Panc1 (cell line): Measurements from ENCODE around the gene RPN2. TPM values are rescaled to one million over a fixed set of nuclear protein-coding genes. Genes with fewer than 3 reads are reported as not detected.
A peak's percentile ranks its signal among the peaks of the same experiment; 100 is the strongest.

Source experiments
- ATAC-seq: fragments of 200-7000 bp; cut with Tn5 transposase; 2 replicates; pipeline ENCODE4 v1.9.1; 2020; ENCODE audit warnings: mild to moderate bottlenecking, moderate library complexity
- BruUV-seq: library from RNA; stranded (reverse); fragments of 400-500 nt; replicated peaks from 2 replicates; lab custom pipeline; 2021; lab: Mats Ljungman, UMichigan
- CTCF ChIA-PET: fragments of 300-600 bp; sonication (Branson Sonifier 250); formaldehyde crosslinking; loops from one replicate; lab custom pipeline; 2022; ENCODE audit warnings: antibody characterized with exemption; lab: Charles Lee
- POLR2A ChIA-PET: fragments of 300-600 bp; sonication (Branson Sonifier 250); formaldehyde crosslinking; loops from one replicate; lab custom pipeline; 2022; ENCODE audit warnings: antibody characterized with exemption; lab: Charles Lee
- DNase-seq: peaks from one replicate; pipeline ENCODE4 v3.0.0-alpha.2; 2010; ENCODE audit warnings: low read depth, low spot score
- H3K27ac ChIP-seq: 2 replicates; pipeline ENCODE4 v1.5.1; 2011; ENCODE audit warnings: mild to moderate bottlenecking, low read length, inconsistent platforms
- H3K27me3 ChIP-seq: fragments of 200-500 bp; sonication (Bioruptor generic); 2 replicates; pipeline ENCODE4 v1.6.0; 2014; ENCODE audit warnings: low read length, inconsistent platforms; ENCODE audit not compliant: control insufficient read depth, insufficient read depth
- H3K36me3 ChIP-seq: fragments of 200-500 bp; sonication (Bioruptor generic); 2 replicates; pipeline ENCODE4 v1.5.1; 2014; ENCODE audit warnings: inconsistent platforms, mild to moderate bottlenecking, low read length, moderate library complexity; ENCODE audit not compliant: control insufficient read depth, insufficient read depth
- H3K4me1 ChIP-seq: 2 replicates; pipeline ENCODE4 v1.5.1; 2011; ENCODE audit warnings: inconsistent platforms, mild to moderate bottlenecking, low read length, moderate library complexity; ENCODE audit not compliant: control insufficient read depth, insufficient read depth
- H3K4me3 ChIP-seq, 2 experiments: 2 replicates each; pipeline ENCODE4 v1.5.1; 2011 to 2012; ENCODE audit warnings: low read depth in 2 of 2, low read length in 2 of 2, mild to moderate bottlenecking in 2 of 2, inconsistent platforms in 1 of 2, moderate library complexity in 1 of 2
- H3K9me3 ChIP-seq: fragments of 200-500 bp; sonication (Bioruptor generic); 2 replicates; pipeline ENCODE4 v1.5.1; 2014; ENCODE audit warnings: low read depth, mild to moderate bottlenecking, inconsistent platforms, low read length, moderate library complexity; ENCODE audit not compliant: control insufficient read depth, insufficient read depth
- POLR2AphosphoS5 ChIP-seq: IDR thresholded peaks from 2 replicates; pipeline ENCODE4 v1.6.1; 2012; ENCODE audit warnings: mild to moderate bottlenecking, low read depth, low read length, moderate library complexity
- SIN3A ChIP-seq: IDR thresholded peaks from 2 replicates; pipeline ENCODE4 v1.6.1; 2012; ENCODE audit warnings: low read depth, mild to moderate bottlenecking, low read length, moderate library complexity, borderline replicate concordance; ENCODE audit not compliant: insufficient read depth
- TCF7L2 ChIP-seq: IDR thresholded peaks from 2 replicates; pipeline ENCODE4 v1.6.1; 2011; ENCODE audit warnings: mild to moderate bottlenecking, low read depth, low read length, inconsistent platforms
- in situ Hi-C: cut with HindIII; loops from 2 replicates; pipeline ENCODE4 v1.10.0; 2016; ENCODE audit warnings: low sequenced_read_pairs, low pct_unique_long_range_greater_than_20kb
- intact Hi-C: fragments of 100-400 bp; cut with micrococcal nuclease; formaldehyde crosslinking; loops from one replicate; pipeline ENCODE4 v1.10.0; 2022; ENCODE audit not compliant: unreplicated experiment
- total RNA-seq: library from RNA; stranded (reverse); gene quantifications from one replicate; pipeline ENCODE4 v1.2.1, GENCODE V29; 2021; ENCODE audit not compliant: unreplicated experiment
- TF ChIP-seq, protein P1 (sequence below): fragments of 450-650 bp; IDR thresholded peaks from 2 replicates; pipeline ENCODE4 v1.5.1; 2017; ENCODE audit warnings: mild to moderate bottlenecking
- TF ChIP-seq, protein P2 (sequence below), 2 experiments: IDR thresholded peaks; 2 replicates each; pipeline ENCODE4 v1.6.1; 2011 to 2012; ENCODE audit warnings: low read depth in 2 of 2, control low read depth in 1 of 2, low read length in 1 of 2, mild to moderate bottlenecking in 1 of 2, moderate library complexity in 1 of 2; ENCODE audit not compliant: insufficient read depth in 1 of 2

Gene RPN2
- total RNA-seq, 1 experiment from 2014 or later = 250 TPM

DNA sequence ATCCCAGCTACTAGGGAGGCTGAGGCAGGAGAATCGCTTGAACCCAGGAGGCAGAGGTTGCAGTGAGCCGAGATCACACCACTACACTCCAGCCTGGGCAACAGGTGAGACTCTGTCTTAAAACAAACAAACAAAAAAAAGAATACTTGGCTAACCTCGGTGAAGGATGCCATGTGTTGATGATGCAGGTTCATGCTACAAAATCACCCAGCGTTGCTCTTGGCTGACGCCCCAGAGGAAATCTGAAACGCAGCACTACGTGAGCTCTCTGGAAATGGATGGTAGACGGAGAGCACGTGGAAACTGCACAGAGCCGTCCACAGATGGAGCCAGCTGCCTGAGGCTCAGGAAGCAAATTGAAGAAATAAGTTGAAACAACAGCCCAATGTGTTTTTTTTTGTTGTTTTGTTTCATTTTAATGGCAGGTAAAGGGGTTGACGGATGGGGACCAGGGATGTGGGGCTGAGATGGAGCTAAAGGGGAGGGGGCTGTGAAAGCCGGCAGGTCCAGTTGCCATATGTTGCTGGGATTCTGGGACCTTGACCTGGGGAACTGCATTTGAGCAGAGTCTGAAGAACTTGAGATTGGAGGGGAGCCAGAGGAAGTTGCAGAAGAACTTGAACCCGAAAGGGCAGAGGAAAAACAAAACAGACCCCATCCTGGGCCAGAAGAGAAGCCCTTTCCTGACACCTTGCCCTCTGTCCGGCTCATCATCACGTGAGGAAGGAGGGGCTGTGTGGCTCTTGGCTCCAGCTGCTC, 97.5 kb downstream of the RPN2 start:
- no peaks in the 10 kb centered on the region for H3K27me3 ChIP-seq
- intact Hi-C loops (loop anchor here (5.0 kb wide), 1 partner anchor 106 kb away; no protein-coding TSS in a partner anchor), in situ Hi-C loops (no loop called here)
- H3K4me3 ChIP-seq = no peak overlapping the region
- DNase-seq (no peak), ATAC-seq (peak; percentile 85)
- no peak overlapping the region for H3K27ac ChIP-seq
- H3K36me3 ChIP-seq = no peaks in the 10 kb centered on the region
- CTCF ChIA-PET = no interaction called here
- no peak for TF ChIP-seq POLR2AphosphoS5
- TF ChIP-seq SIN3A = no peak
- TF ChIP-seq TCF7L2 = no peak
- TF ChIP-seq, protein P1, sequence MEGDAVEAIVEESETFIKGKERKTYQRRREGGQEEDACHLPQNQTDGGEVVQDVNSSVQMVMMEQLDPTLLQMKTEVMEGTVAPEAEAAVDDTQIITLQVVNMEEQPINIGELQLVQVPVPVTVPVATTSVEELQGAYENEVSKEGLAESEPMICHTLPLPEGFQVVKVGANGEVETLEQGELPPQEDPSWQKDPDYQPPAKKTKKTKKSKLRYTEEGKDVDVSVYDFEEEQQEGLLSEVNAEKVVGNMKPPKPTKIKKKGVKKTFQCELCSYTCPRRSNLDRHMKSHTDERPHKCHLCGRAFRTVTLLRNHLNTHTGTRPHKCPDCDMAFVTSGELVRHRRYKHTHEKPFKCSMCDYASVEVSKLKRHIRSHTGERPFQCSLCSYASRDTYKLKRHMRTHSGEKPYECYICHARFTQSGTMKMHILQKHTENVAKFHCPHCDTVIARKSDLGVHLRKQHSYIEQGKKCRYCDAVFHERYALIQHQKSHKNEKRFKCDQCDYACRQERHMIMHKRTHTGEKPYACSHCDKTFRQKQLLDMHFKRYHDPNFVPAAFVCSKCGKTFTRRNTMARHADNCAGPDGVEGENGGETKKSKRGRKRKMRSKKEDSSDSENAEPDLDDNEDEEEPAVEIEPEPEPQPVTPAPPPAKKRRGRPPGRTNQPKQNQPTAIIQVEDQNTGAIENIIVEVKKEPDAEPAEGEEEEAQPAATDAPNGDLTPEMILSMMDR = no peak; the same call in 1 of the 2 replicates
- H3K4me1 ChIP-seq = peaks cover 4% of the 10 kb centered on the region; the same call in 1 of the 2 replicates
- no peaks in the 10 kb centered on the region for H3K9me3 ChIP-seq
- no TSS peak for BruUV-seq
- POLR2A ChIA-PET = no interaction called here

DNA sequence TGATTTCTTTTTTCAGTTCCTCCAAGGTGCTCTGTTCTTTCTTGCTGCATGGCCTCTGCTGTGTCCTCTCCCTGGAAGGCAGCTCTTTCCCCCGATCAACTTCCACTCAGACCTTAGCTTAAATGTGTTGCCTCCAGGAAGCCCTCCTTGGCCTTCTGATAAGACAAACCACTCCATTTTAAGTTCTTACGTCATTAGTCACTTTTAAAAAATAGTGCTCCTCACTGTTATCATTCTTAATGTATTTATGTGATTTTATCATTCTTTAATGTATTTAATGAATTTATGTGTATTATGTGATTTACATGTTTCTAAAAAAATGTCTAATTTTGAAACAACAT, 98.1 kb downstream of the RPN2 start:
- no TSS peak for BruUV-seq
- Histone ChIP-seq H3K27ac (no peak overlapping the region), H3K27me3 (no peaks in the 10 kb centered on the region), H3K4me3 (no peak overlapping the region), H3K36me3 (no peaks in the 10 kb centered on the region), H3K9me3 (no peaks in the 10 kb centered on the region), H3K4me1 (peaks cover 4% of the 10 kb centered on the region; the same call in 1 of the 2 replicates)
- intact Hi-C loops = loop anchor here (5.0 kb wide), 1 partner anchor 105 kb away; no protein-coding TSS in a partner anchor
- in situ Hi-C loops = no loop called here
- DNase-seq (no peak), ATAC-seq (no peak)
- ChIA-PET POLR2A (interaction anchor here (1.3 kb wide), 1 partner anchor 18 kb away, joined by 6 read pairs; no protein-coding TSS in a partner anchor), CTCF (no interaction called here)
- no peak for TF ChIP-seq TCF7L2
- TF ChIP-seq, protein P1 = no peak
- TF ChIP-seq SIN3A = no peak
- no peak for TF ChIP-seq POLR2AphosphoS5
- TF ChIP-seq, protein P2, sequence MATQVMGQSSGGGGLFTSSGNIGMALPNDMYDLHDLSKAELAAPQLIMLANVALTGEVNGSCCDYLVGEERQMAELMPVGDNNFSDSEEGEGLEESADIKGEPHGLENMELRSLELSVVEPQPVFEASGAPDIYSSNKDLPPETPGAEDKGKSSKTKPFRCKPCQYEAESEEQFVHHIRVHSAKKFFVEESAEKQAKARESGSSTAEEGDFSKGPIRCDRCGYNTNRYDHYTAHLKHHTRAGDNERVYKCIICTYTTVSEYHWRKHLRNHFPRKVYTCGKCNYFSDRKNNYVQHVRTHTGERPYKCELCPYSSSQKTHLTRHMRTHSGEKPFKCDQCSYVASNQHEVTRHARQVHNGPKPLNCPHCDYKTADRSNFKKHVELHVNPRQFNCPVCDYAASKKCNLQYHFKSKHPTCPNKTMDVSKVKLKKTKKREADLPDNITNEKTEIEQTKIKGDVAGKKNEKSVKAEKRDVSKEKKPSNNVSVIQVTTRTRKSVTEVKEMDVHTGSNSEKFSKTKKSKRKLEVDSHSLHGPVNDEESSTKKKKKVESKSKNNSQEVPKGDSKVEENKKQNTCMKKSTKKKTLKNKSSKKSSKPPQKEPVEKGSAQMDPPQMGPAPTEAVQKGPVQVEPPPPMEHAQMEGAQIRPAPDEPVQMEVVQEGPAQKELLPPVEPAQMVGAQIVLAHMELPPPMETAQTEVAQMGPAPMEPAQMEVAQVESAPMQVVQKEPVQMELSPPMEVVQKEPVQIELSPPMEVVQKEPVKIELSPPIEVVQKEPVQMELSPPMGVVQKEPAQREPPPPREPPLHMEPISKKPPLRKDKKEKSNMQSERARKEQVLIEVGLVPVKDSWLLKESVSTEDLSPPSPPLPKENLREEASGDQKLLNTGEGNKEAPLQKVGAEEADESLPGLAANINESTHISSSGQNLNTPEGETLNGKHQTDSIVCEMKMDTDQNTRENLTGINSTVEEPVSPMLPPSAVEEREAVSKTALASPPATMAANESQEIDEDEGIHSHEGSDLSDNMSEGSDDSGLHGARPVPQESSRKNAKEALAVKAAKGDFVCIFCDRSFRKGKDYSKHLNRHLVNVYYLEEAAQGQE (IDR thresholded peaks at IDR 0.05; ENCODE audit: insufficient read depth in 1 of 2, low read depth in 2 of 2, low read length in 1 of 2) = no peak
